GM12872 (cell line): Measurements from ENCODE around the gene BET1L.
"Not testable (repeated sequence)": the region's sequence is repeated elsewhere in the genome, so short reads cannot be mapped to it uniquely, and the experiment has no call there.

ENCODE experiments used
- TF ChIP-seq, protein P1 (sequence below): IDR thresholded peaks from 3 replicates; pipeline ENCODE4 v1.5.1; 2011; ENCODE audit warnings: low read depth, mild to moderate bottlenecking, low read length, moderate library complexity; ENCODE audit not compliant: insufficient read depth

The BET1L gene

DNA sequence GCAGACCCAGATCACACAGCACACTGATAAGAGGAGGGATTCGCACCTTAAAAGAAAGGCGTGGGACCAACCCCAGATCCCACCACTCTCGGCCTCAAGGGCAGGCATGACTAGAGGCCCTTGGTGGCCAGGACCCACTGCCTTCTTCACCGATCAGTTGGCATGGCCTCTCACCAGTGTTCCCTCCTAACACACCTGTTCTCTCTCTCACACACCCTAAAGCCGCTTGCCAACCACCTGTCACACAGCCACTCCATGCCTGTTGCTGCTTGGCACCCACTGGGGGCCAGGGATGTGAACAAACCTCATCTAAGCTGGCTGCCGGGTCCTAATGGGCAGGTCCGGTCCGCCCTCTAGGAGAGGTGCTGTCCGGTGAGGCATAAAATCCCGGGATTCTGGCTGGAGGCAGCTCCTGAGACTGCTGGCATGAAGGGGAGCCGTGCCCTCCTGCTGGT is 14.5 kb downstream of the BET1L start, which contains the start of gene SCGB1C1:
Gene SCGB1C1 (plus strand): TSS at position 405 of the 455 bp plus-strand sequence. CDS start 22 bp downstream, at position 427.
- TF ChIP-seq, protein P1, sequence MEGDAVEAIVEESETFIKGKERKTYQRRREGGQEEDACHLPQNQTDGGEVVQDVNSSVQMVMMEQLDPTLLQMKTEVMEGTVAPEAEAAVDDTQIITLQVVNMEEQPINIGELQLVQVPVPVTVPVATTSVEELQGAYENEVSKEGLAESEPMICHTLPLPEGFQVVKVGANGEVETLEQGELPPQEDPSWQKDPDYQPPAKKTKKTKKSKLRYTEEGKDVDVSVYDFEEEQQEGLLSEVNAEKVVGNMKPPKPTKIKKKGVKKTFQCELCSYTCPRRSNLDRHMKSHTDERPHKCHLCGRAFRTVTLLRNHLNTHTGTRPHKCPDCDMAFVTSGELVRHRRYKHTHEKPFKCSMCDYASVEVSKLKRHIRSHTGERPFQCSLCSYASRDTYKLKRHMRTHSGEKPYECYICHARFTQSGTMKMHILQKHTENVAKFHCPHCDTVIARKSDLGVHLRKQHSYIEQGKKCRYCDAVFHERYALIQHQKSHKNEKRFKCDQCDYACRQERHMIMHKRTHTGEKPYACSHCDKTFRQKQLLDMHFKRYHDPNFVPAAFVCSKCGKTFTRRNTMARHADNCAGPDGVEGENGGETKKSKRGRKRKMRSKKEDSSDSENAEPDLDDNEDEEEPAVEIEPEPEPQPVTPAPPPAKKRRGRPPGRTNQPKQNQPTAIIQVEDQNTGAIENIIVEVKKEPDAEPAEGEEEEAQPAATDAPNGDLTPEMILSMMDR = not testable (repeated sequence)

DNA sequence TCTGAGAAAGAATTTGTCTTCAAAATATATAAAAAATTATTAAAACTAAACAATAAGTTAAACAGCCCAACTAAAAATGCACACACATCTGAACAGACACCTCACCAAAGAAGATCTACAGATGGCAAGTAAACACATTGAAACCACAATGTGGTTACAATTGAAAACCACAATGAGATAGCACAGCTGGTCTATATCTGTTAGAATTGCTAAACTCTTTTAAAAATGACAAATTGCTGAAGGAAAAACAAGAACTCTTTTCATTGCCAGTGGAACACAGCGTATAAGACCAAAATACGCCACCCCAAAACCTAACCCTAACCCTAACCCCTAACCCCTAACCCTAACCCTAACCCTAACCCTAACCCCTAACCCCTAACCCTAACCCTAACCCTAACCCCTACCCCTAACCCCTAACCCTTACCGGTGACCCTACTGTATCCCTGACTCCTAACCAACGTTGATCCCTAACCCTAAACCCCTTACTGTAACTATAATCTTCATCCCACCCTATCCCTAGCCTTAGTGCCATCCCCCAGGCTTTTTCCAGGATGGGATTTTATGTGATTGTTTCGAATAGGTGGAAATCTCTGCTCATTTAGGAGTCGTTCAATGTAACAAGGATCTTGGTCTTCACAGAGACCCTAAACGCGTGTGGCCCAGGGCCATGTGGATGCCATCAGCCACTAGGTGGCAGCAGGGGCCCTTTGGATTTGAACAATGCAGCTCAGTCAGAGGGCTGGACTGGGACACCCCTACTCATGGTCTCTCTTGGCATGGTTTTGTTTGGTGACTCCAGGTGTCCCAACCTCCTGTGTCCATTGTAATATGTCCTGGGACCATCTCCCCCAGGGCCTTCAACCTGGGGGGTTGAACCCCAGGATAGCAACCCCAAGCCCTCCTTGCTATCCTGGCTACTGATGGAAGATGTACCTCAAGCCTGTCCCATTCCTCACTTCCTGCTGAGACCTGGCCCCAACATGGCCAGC is 15.4 kb downstream of the BET1L start:
- TF ChIP-seq, protein P1 = peak; percentile 28; the same call in 1 of the 3 replicates

DNA sequence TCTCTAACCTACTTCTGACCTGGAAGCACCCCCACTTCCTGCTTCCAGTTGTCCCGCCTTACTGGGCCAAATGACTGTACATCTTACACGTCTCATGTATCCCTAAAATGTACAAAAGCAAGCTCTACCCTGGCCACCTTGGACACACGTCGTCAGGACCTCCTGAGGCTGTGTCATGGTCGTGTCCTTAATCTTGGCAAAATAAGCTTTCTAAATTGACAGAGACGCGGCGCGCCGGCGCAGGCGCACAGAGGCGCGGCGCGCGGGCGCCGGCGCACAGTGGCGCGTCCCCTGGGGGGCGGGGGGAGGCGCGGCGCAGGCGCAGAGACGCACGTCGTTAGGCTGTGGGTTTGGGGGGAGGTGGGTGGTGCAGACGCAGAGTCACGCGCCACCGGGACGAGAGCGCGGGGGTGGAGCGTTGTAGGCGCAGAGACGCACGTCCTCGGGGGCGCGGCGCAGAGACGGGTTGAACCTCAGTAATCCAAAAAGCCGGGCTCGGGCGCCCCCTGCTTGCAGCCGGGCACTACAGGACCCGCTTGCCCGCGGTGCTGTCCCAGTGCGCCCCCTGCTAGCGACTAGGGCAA is 17.9 kb downstream of the BET1L start:
- TF ChIP-seq, protein P1 = 0 out of 3 replicates have a peak, but pooled peaks have one; percentile 10
